GM12892 (cell line): ENCODE data around the gene ZBTB2.

Experiments used
- DNase-seq: peaks from one replicate; pipeline ENCODE4 v3.0.0; 2011; ENCODE audit not compliant: insufficient read length
- FAIRE-seq: peaks from 2 replicates; lab custom pipeline; 2011; peaks lifted over from hg19 to GRCh38; lab: Jason Lieb, UNC
- POLR2A ChIP-seq: IDR thresholded peaks from 2 replicates; pipeline ENCODE4 v1.6.1; 2011; ENCODE audit warnings: low read depth, low read length, control low read depth
- POLR2AphosphoS5 ChIP-seq: IDR thresholded peaks from 2 replicates; pipeline ENCODE4 v1.6.1; 2011; ENCODE audit warnings: low read depth, low read length, control low read depth
- TAF1 ChIP-seq: IDR thresholded peaks from 2 replicates; pipeline ENCODE4 v1.6.1; 2011; ENCODE audit warnings: low read depth, mild to moderate bottlenecking, control low read depth, low read length, borderline replicate concordance

Gene ZBTB2

GRCh38 chr6:151381722-151382121, 9.6 kb downstream of the ZBTB2 start:
- no peak for FAIRE-seq
- DNase-seq = no peak
- TF ChIP-seq POLR2A = no peak
- no peak for TF ChIP-seq POLR2AphosphoS5
- TF ChIP-seq TAF1 = no peak

GRCh38 chr6:151380848-151381205, 10.5 kb downstream of the ZBTB2 start:
- no peak for TF ChIP-seq POLR2A
- no peak for TF ChIP-seq POLR2AphosphoS5
- no peak for TF ChIP-seq TAF1
- DNase-seq (no peak), FAIRE-seq (no peak)

GRCh38 chr6:151379933-151380847, 11.2 kb downstream of the ZBTB2 start:
- DNase-seq = peak; percentile 32
- no peak for TF ChIP-seq TAF1
- peak; percentile 16; the same call in 1 of the 2 replicates for TF ChIP-seq POLR2A
- FAIRE-seq = no peak

GRCh38 chr6:151377095-151377494, 14.3 kb downstream of the ZBTB2 start:
- no peak for TF ChIP-seq POLR2AphosphoS5
- no peak for TF ChIP-seq POLR2A
- no peak for TF ChIP-seq TAF1
- DNase-seq = no peak
- no peak for FAIRE-seq

- FAIRE-seq (no peak), DNase-seq (no peak)
- TF ChIP-seq POLR2A = no peak
- TF ChIP-seq POLR2AphosphoS5 = no peak
- TF ChIP-seq TAF1 = no peak
Measured at GRCh38 chr6:151376440-151376839, 14.9 kb downstream of the ZBTB2 start.

- FAIRE-seq = no peak
- DNase-seq = no peak
- TF ChIP-seq TAF1 (no peak), POLR2A (no peak), POLR2AphosphoS5 (no peak)
Measured at GRCh38 chr6:151375833-151376232, 15.5 kb downstream of the ZBTB2 start.

GRCh38 chr6:151374036-151374683, 17.2 kb downstream of the ZBTB2 start:
- no peak for TF ChIP-seq POLR2AphosphoS5
- TF ChIP-seq POLR2A = no peak
- TF ChIP-seq TAF1 = no peak
- DNase-seq (no peak), FAIRE-seq (no peak)

- TF ChIP-seq POLR2AphosphoS5 (no peak), TAF1 (no peak), POLR2A (no peak)
- no peak for FAIRE-seq
- no peak for DNase-seq
Measured at GRCh38 chr6:151372164-151372563, 19.2 kb downstream of the ZBTB2 start.

- FAIRE-seq (no peak), DNase-seq (no peak)
- TF ChIP-seq POLR2AphosphoS5 (no peak), TAF1 (no peak), POLR2A (no peak)
Measured at GRCh38 chr6:151370509-151371078, 20.8 kb downstream of the ZBTB2 start.

- TF ChIP-seq POLR2AphosphoS5 = no peak
- FAIRE-seq = no peak
- DNase-seq = no peak
Measured at GRCh38 chr6:151365233-151365632, 26.1 kb downstream of the ZBTB2 start.

GRCh38 chr6:151359486-151359885, 31.9 kb downstream of the ZBTB2 start:
- FAIRE-seq (no peak), DNase-seq (no peak)
- TF ChIP-seq POLR2A (no peak), TAF1 (no peak), POLR2AphosphoS5 (no peak)
